BLaER1 treated with 17β-estradiol and CSF1 and Interleukin-3, amounts not matched to agents 10 nM and 100 nM (cell line): Measurements from ENCODE around the gene POLA1.

Source experiments
- H3K27ac ChIP-seq, 11 experiments: shearing (Covaris generic); formaldehyde crosslinking; 2 replicates each; pipeline ENCODE4 v1.8.1; 2022
- H3K27me3 ChIP-seq, 11 experiments: shearing (Covaris generic); formaldehyde crosslinking; 2 replicates each; pipeline ENCODE4 v1.8.1; 2022
- H3K36me3 ChIP-seq, 11 experiments: shearing (Covaris generic); formaldehyde crosslinking; 2 replicates each; pipeline ENCODE4 v1.8.1; 2022
- H3K4me1 ChIP-seq, 10 experiments: shearing (Covaris generic); formaldehyde crosslinking; 2 replicates each; pipeline ENCODE4 v1.8.1; 2022
- H3K4me2 ChIP-seq, 11 experiments: shearing (Covaris generic); formaldehyde crosslinking; 2 replicates each; pipeline ENCODE4 v1.8.1; 2022
- H3K4me3 ChIP-seq, 10 experiments: shearing (Covaris generic); formaldehyde crosslinking; 2 replicates each; pipeline ENCODE4 v1.8.1; 2022
- H3K9ac ChIP-seq, 11 experiments: shearing (Covaris generic); formaldehyde crosslinking; 2 replicates each; pipeline ENCODE4 v1.8.1; 2022
- H3K9me3 ChIP-seq, 11 experiments: shearing (Covaris generic); formaldehyde crosslinking; replicated peaks in 1 of 11; 2 replicates each; pipeline ENCODE4 v1.8.1; 2022
- H4K20me1 ChIP-seq, 11 experiments: shearing (Covaris generic); formaldehyde crosslinking; 2 replicates each; pipeline ENCODE4 v1.8.1; 2022
- Cebpa-rat ChIP-seq, 11 experiments: shearing (Covaris generic); IDR thresholded peaks; 2 replicates each; pipeline ENCODE4 v1.8.1; 2022

The POLA1 gene

GRCh38 chrX:25015486-25016360 lies 322.0 kb downstream of the POLA1 start, which contains the start of gene ARX:
ARX (minus strand) TSS chrX:25015965; CDS start chrX:25015737, 228 bp downstream.
- Histone ChIP-seq H4K20me1 (peaks cover 0 to 96% (median 76%) of the 10 kb centered on the region in 11 experiments; a peak in 16 of 22 replicates), H3K4me3 (no peak within 1 kb of the TSS; a peak in 1 of 20 replicates), H3K4me2 (no peak within 1 kb of the TSS), H3K9ac (no peak within 1 kb of the TSS), H3K27ac (no peak within 1 kb of the TSS), H3K36me3 (no peaks in the 10 kb centered on the region), H3K27me3 (peaks cover 100% of the 10 kb centered on the region in 11 experiments), H3K9me3 (peaks cover 10 to 27% (median 21%) of the 10 kb centered on the region in 11 experiments; a peak in 21 of 22 replicates), H3K4me1 (peaks cover 0 to 17% (median 13%) of the 10 kb centered on the region in 10 experiments; a peak in 14 of 20 replicates)
- no peak for TF ChIP-seq Cebpa-rat (IDR thresholded peaks at IDR 0.05)

GRCh38 chrX:25016361-25016671 lies 322.6 kb downstream of the POLA1 start:
- no peak for TF ChIP-seq Cebpa-rat (IDR thresholded peaks at IDR 0.05)
- Histone ChIP-seq H3K27me3 (peaks cover 100% of the 10 kb centered on the region in 11 experiments), H3K9me3 (peaks cover 16 to 33% (median 27%) of the 10 kb centered on the region in 11 experiments; a peak in 21 of 22 replicates), H3K4me1 (peaks cover 0 to 17% (median 13%) of the 10 kb centered on the region in 10 experiments; a peak in 14 of 20 replicates), H3K4me2 (no peak overlapping the region), H4K20me1 (peaks cover 0 to 95% (median 70%) of the 10 kb centered on the region in 11 experiments; a peak in 16 of 22 replicates), H3K27ac (no peak overlapping the region), H3K4me3 (no peak overlapping the region), H3K9ac (no peak overlapping the region), H3K36me3 (no peaks in the 10 kb centered on the region)

DNA sequence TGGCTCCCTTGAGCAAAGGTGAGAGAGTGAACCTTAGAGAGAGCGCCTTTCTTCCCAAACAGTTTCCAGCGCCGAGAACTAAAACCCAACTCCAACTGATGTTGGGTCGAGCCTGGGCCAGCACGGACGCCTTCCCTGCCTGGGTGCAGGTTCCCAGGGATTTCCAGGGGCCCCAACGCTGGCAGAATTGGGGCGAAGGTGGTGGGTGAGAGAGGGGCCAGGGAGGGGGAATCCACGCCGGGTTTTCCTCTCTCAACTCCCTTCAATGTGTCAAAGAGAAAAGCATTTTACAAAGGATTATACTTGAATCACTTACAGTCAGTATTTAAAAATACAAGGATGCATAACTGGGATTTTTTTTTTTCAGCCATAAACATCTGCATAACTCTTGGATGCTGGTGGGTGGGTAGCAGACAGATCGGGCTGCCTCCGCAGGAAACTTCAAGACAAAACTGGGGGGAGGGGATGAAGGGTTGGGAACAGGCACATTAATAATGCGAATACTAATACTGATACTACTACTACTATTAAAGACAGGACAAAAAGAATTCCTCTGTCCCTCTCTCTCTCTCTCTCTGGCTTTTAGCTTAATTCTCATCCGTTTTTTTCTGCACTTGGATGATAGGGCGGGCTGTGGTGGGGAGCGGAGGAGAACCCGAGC lies 323.4 kb downstream of the POLA1 start:
- no peak for TF ChIP-seq Cebpa-rat (IDR thresholded peaks at IDR 0.05)
- peaks cover 16 to 38% (median 32%) of the 10 kb centered on the region in 11 experiments; a peak in 21 of 22 replicates for H3K9me3 ChIP-seq
- peaks cover 0 to 87% (median 62%) of the 10 kb centered on the region in 11 experiments; a peak in 16 of 22 replicates for H4K20me1 ChIP-seq
- H3K4me1 ChIP-seq: peaks cover 0 to 14% (median 9%) of the 10 kb centered on the region in 10 experiments; a peak in 14 of 20 replicates
- H3K27me3 ChIP-seq: peaks cover 100% of the 10 kb centered on the region in 11 experiments
- H3K9ac ChIP-seq: no peak overlapping the region
- H3K36me3 ChIP-seq: no peaks in the 10 kb centered on the region
- no peak overlapping the region for H3K4me2 ChIP-seq
- H3K27ac ChIP-seq: no peak overlapping the region
- no peak overlapping the region for H3K4me3 ChIP-seq

DNA sequence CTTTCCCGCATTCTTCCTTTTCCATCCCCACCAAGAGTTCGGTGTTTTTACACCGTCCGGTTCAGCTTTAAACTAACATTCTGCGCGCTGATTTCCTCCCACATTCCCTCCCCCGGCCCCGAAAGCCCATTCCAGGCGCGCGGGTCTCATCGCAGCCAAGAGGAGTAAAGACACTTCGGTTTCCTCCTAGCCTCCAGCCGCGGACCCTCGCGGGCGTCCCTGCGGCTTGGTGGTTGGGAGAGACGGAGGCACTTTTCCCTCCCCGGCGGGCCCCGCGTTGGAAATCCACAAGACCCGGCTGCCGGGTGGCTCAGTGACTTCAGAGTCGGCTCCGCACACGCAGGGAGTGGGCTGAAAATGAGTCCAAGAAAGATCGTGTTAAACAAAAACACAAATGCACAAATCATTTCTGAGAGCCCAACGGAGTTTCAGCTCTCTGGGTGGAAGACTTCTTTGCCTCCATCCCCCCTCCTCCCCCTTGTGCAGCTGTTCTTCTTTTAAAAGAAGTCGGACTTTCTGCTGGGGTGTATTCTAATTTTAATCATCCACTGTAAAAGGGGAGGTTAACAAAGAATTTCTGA lies 324.0 kb downstream of the POLA1 start:
- Histone ChIP-seq H3K27me3 (peaks cover 100% of the 10 kb centered on the region in 11 experiments), H3K36me3 (no peaks in the 10 kb centered on the region), H3K9ac (no peak overlapping the region), H3K4me3 (no peak overlapping the region), H3K4me2 (0 out of 22 replicates have a peak overlapping the region, but pooled peaks of 1 of the 11 experiments have one; percentile 27), H4K20me1 (peaks cover 0 to 84% (median 59%) of the 10 kb centered on the region in 11 experiments; a peak in 16 of 22 replicates), H3K4me1 (peaks cover 0 to 7% (median 5%) of the 10 kb centered on the region in 10 experiments; a peak in 8 of 20 replicates), H3K9me3 (peaks cover 19 to 42% (median 35%) of the 10 kb centered on the region in 11 experiments; a peak in 21 of 22 replicates), H3K27ac (no peak overlapping the region)
- TF ChIP-seq Cebpa-rat (IDR thresholded peaks at IDR 0.05): no peak

GRCh38 chrX:25018682-25019081 lies 325.0 kb downstream of the POLA1 start:
- Histone ChIP-seq H3K36me3 (no peaks in the 10 kb centered on the region), H3K9me3 (peaks cover 22 to 46% (median 36%) of the 10 kb centered on the region in 11 experiments; a peak in 21 of 22 replicates), H3K4me3 (no peak overlapping the region), H4K20me1 (peaks cover 0 to 81% (median 54%) of the 10 kb centered on the region in 11 experiments; a peak in 16 of 22 replicates), H3K4me2 (no peak overlapping the region), H3K9ac (no peak overlapping the region), H3K4me1 (no peaks in the 10 kb centered on the region), H3K27ac (no peak overlapping the region), H3K27me3 (peaks cover 100% of the 10 kb centered on the region in 11 experiments)
- no peak for TF ChIP-seq Cebpa-rat (IDR thresholded peaks at IDR 0.05)

DNA sequence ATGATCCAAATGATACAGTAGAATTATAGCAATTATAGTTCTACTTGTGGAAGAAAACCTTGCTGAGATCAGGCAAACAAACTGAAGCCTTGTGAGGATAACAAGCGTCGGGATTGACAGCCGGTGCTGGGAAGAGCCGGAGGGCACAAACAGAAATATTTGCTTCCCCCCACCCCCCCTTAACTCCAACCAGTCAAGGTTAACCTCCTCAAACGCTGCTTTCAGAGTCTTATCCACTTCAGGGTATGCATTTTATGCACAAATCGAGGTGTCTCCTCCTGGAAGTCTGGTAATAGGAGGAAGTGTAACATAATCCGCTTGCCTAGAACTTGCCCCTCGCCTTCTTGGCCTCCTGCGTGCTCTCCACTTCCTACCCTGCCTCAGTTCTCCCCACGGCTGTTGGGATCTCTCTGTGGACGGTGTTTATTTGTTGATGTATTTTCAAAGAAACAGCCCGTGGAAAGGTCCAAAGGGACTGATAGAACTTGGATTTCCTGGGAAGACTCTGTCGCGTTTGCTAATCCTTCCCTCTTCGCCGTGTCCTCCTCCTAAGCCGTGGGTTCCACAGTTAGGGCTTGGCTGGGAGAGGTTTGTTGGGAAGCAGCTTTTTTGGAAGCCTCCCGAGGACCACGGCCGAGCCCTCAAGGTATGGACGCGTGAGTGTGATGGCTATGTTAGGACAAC lies 326.1 kb downstream of the POLA1 start:
- H3K27ac ChIP-seq: no peak overlapping the region
- H3K9ac ChIP-seq: no peak overlapping the region
- H3K4me3 ChIP-seq: no peak overlapping the region
- peaks cover 100% of the 10 kb centered on the region in 11 experiments for H3K27me3 ChIP-seq
- H3K4me1 ChIP-seq: no peaks in the 10 kb centered on the region
- peaks cover 22 to 46% (median 36%) of the 10 kb centered on the region in 11 experiments; a peak in 21 of 22 replicates for H3K9me3 ChIP-seq
- no peak overlapping the region for H3K4me2 ChIP-seq
- no peaks in the 10 kb centered on the region for H3K36me3 ChIP-seq
- H4K20me1 ChIP-seq: peaks cover 0 to 78% (median 45%) of the 10 kb centered on the region in 11 experiments; a peak in 15 of 22 replicates
- no peak for TF ChIP-seq Cebpa-rat (IDR thresholded peaks at IDR 0.05)

GRCh38 chrX:25020391-25020904 lies 326.7 kb downstream of the POLA1 start:
- Histone ChIP-seq H3K4me2 (no peak overlapping the region), H3K4me3 (no peak overlapping the region), H3K27me3 (peaks cover 100% of the 10 kb centered on the region in 11 experiments), H3K4me1 (no peaks in the 10 kb centered on the region), H3K9me3 (peaks cover 21 to 44% (median 34%) of the 10 kb centered on the region in 11 experiments; a peak in 21 of 22 replicates), H3K9ac (no peak overlapping the region), H3K36me3 (no peaks in the 10 kb centered on the region), H3K27ac (no peak overlapping the region), H4K20me1 (peaks cover 0 to 76% (median 43%) of the 10 kb centered on the region in 11 experiments; a peak in 15 of 22 replicates)
- TF ChIP-seq Cebpa-rat (IDR thresholded peaks at IDR 0.05): no peak

- peaks cover 0 to 72% (median 38%) of the 10 kb centered on the region in 11 experiments; a peak in 15 of 22 replicates for H4K20me1 ChIP-seq
- no peak overlapping the region for H3K9ac ChIP-seq
- no peaks in the 10 kb centered on the region for H3K36me3 ChIP-seq
- H3K4me2 ChIP-seq: no peak overlapping the region
- peaks cover 100% of the 10 kb centered on the region in 11 experiments for H3K27me3 ChIP-seq
- TF ChIP-seq Cebpa-rat (IDR thresholded peaks at IDR 0.05): no peak
- H3K4me1 ChIP-seq: no peaks in the 10 kb centered on the region
- H3K27ac ChIP-seq: no peak overlapping the region
- H3K4me3 ChIP-seq: no peak overlapping the region
- peaks cover 15 to 39% (median 30%) of the 10 kb centered on the region in 11 experiments; a peak in 21 of 22 replicates for H3K9me3 ChIP-seq
Measured at GRCh38 chrX:25020905-25021449, 327.3 kb downstream of the POLA1 start.
